ENCODE results near the gene INPP5A. TPM values are rescaled to one million over a fixed set of nuclear protein-coding genes. Genes with fewer than 3 reads are reported as not detected.
A peak's percentile ranks its signal among the peaks of the same experiment; 100 is the strongest.

INPP5A gene
- total RNA-seq, 1 donor from 2014 or later: 29.5 TPM

DNA sequence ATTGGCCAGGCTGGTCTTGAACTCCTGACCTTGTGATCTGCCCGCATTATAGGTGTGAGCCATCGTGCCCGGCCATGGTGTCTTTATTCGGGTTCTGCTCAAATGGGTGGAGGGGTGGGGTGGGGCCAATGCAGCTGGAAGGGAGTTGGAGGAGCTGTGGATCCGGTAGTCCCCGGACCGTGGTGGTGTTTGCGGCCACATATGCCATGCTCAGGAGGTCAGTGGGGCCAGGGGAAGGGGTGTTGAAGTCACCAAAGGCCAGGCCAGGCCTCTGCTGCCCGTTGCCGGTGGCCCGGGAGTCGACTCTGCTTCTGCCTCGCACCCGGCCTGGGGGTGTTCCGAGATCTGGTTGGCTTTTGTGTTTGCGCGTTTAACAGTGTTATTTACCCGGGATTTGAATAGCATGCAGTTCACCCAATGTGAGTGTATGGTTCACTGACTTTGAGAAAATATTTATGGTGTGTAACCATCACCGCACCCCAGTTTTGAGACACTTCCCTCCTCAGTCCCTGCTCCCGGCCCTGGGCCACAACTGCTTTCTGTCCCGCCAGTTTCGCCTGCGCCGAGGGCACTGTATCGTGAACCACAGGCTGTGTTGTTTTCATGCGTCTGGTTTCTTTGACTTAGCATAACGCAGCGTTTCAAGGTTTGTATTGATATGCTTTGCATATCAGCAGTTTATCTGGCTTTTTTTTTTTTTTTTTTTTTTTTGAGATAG lies 10.7 kb downstream of the INPP5A start:
- TF ChIP-seq CTCF (IDR thresholded peaks at IDR 0.05; ENCODE audit: insufficient read depth, low read length, severe bottlenecking): no peak
- DNase-seq (ENCODE audit: low read depth): no peak
- no peak for FAIRE-seq
- H3K27me3 ChIP-seq (ENCODE audit: control insufficient read depth, insufficient read depth, low read length): no peaks in the 10 kb centered on the region
- H3K4me3 ChIP-seq (ENCODE audit: low read depth, low read length): no peak overlapping the region
- no peaks in the 10 kb centered on the region for H3K36me3 ChIP-seq (ENCODE audit: control insufficient read depth, insufficient read depth, low read length)

GRCh38 chr10:132548869-132549268 lies 11.3 kb downstream of the INPP5A start:
- TF ChIP-seq CTCF (IDR thresholded peaks at IDR 0.05; ENCODE audit: insufficient read depth, low read length, severe bottlenecking): no peak
- Histone ChIP-seq H3K36me3 (ENCODE audit: control insufficient read depth, insufficient read depth, low read length) (no peaks in the 10 kb centered on the region), H3K4me3 (ENCODE audit: low read depth, low read length) (no peak overlapping the region), H3K27me3 (ENCODE audit: control insufficient read depth, insufficient read depth, low read length) (no peaks in the 10 kb centered on the region)
- FAIRE-seq (no peak), DNase-seq (ENCODE audit: low read depth) (no peak)

- DNase-seq (ENCODE audit: low read depth) (no peak), FAIRE-seq (no peak)
- no peak overlapping the region for H3K4me3 ChIP-seq (ENCODE audit: low read depth, low read length)
- H3K36me3 ChIP-seq (ENCODE audit: control insufficient read depth, insufficient read depth, low read length): no peaks in the 10 kb centered on the region
- no peaks in the 10 kb centered on the region for H3K27me3 ChIP-seq (ENCODE audit: control insufficient read depth, insufficient read depth, low read length)
- TF ChIP-seq CTCF (IDR thresholded peaks at IDR 0.05; ENCODE audit: insufficient read depth, low read length, severe bottlenecking): no peak
Measured at GRCh38 chr10:132549371-132549770, 11.8 kb downstream of the INPP5A start.

DNA sequence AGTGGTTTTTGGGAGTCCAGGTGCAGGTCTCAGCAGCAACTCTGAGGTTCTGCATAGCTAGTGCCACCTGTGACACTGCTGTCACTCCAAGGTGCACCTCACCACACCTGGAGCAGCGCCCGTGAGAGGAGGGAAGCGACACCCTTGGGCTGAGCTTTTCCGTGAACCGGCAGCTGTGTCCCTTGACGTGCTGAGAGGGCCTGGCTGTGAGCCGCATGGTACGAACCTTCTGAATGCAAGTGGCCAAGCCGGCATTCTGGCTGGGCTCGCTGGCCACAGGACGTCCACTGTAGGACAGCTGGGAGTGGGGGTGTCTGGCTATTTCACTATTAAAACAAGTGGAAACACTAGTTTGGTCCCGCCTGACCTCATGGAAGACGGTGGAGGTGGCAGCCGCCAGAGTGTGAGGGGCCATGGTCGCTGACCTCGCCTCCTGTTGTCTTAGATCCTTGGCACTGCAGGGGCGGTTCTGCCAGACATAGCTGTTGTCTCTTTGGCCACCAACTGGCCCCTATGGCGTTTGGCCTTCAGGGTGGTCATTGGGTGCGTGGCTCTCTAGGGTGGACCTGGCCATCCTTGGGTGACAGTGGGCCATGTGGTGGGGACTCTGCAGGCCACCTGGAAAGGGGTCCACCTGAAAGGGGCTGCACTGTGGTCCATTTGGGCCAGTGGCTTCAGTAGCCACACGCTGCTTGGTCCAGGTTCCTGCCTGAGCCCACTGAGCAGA lies 12.9 kb downstream of the INPP5A start:
- FAIRE-seq (no peak), DNase-seq (ENCODE audit: low read depth) (no peak)
- Histone ChIP-seq H3K27me3 (ENCODE audit: control insufficient read depth, insufficient read depth, low read length) (no peaks in the 10 kb centered on the region), H3K36me3 (ENCODE audit: control insufficient read depth, insufficient read depth, low read length) (no peaks in the 10 kb centered on the region), H3K4me3 (ENCODE audit: low read depth, low read length) (no peak overlapping the region)
- TF ChIP-seq CTCF (IDR thresholded peaks at IDR 0.05; ENCODE audit: insufficient read depth, low read length, severe bottlenecking): no peak

DNA sequence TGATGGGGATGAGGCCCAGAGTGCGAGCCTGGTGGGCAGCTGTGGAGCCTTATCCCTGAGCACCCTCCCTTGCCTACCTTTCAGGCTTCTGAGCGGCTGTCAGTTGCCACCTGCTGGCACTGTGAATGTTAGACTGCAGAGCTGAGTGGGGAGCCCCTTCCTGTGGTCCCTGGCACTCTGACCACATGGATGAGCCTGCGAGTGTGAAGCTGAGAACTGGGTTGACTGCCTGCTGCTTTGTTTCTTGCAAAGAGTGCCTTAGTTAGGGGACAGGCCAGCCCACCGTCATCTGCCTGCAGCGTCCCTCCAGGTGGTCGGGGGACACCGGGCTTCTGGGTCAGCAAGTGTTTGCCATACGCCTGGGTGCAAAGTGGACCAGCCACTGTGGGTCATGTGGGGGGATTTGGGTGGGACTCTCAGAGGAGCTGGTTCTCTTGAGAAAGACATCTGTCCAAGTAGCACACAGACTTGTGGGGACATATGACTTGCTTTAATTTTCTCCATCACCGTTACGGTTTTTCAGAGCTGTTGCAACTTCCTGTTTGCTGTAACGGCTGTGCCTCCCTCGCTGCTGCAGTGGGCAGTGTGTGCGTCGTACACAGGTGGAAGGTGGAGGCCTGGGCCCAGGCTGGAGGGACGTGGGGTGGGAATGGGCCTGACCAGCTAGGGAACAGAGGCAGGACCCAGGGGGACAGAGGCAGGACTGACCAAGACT lies 13.7 kb downstream of the INPP5A start:
- TF ChIP-seq CTCF (IDR thresholded peaks at IDR 0.05; ENCODE audit: insufficient read depth, low read length, severe bottlenecking): no peak
- FAIRE-seq (peak; percentile 23), DNase-seq (ENCODE audit: low read depth) (no peak)
- H3K36me3 ChIP-seq (ENCODE audit: control insufficient read depth, insufficient read depth, low read length): no peaks in the 10 kb centered on the region
- H3K27me3 ChIP-seq (ENCODE audit: control insufficient read depth, insufficient read depth, low read length): no peaks in the 10 kb centered on the region
- H3K4me3 ChIP-seq (ENCODE audit: low read depth, low read length): no peak overlapping the region

All from bronchial epithelial cell (primary cell).